Lower lobe of right lung (tissue), 2 donors: Measurements from ENCODE around the gene SLC35A4. TPM values are rescaled to one million over a fixed set of nuclear protein-coding genes. Genes with fewer than 3 reads are reported as not detected.

ENCODE experiments used
- ATAC-seq, 2 donors: fragments of 200-7000 bp; cut with Tn5 transposase; one replicate each; pipeline ENCODE4 v1.9.1; 2020 to 2022; ENCODE audit warnings: mild to moderate bottlenecking in 2 of 2, moderate library complexity in 2 of 2
- DNase-seq: peaks from one replicate; pipeline ENCODE4 v3.0.0-alpha.2; 2020
- H3K27ac ChIP-seq: fragments of 200-600 bp; one replicate; pipeline ENCODE4 v1.8.0; 2022
- H3K27me3 ChIP-seq: fragments of 200-600 bp; one replicate; pipeline ENCODE4 v1.8.0; 2022; ENCODE audit warnings: low read depth
- H3K36me3 ChIP-seq: fragments of 200-600 bp; one replicate; pipeline ENCODE4 v1.8.0; 2022; ENCODE audit warnings: mild to moderate bottlenecking
- H3K4me1 ChIP-seq: fragments of 200-600 bp; one replicate; pipeline ENCODE4 v1.8.0; 2022
- H3K4me3 ChIP-seq: fragments of 200-600 bp; one replicate; pipeline ENCODE4 v1.8.0; 2022; ENCODE audit warnings: mild to moderate bottlenecking
- H3K9me3 ChIP-seq: fragments of 200-600 bp; one replicate; pipeline ENCODE4 v1.8.0; 2022
- intact Hi-C: fragments of 100-400 bp; cut with DNase I; formaldehyde crosslinking; loops from one replicate; pipeline ENCODE4 v1.11.0; 2022
- total RNA-seq: library from RNA; stranded (reverse); fragmentation: NEBNext Ultra II Directional; extraction: Animal tissue kit (Norgen Biotek cat#: 25700); gene quantifications from one replicate; pipeline ENCODE4 v1.2.1, GENCODE V29; 2021
- TF ChIP-seq, protein P1 (sequence below): fragments of 200-600 bp; IDR thresholded peaks from one replicate; pipeline ENCODE4 v1.8.0; 2022; ENCODE audit warnings: antibody characterized with exemption, mild to moderate bottlenecking
- donor health status: DM: no; HTN: yes; CAD: no; lungs with severe emphysema.

The SLC35A4 gene
- total RNA-seq, 1 donor from 2014 or later: 71.8 TPM

DNA sequence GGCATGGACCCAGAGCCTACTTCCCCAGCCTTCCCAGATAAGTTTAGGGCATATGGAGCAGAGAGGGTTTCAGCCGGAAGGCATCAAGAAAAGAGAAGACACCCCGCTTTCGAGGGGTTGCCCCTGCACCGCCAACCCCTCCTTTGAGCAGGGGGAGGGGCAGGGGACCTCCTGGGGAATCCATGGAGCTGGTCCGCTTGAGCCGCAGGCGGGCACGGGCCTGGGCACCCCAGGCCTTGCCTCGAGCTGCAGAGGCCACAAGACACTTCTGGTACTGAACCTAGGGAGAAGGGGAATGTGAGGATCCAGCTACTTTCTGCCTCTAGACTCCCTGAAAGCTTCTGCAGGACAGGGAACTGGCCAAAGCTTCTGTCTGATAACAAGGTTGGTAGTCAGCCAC is 6.1 kb upstream of the SLC35A4 start:
- H3K27ac ChIP-seq: no peak overlapping the region
- DNase-seq (no peak), ATAC-seq (no peak)
- H3K4me3 ChIP-seq: no peak overlapping the region
- TF ChIP-seq, protein P1, sequence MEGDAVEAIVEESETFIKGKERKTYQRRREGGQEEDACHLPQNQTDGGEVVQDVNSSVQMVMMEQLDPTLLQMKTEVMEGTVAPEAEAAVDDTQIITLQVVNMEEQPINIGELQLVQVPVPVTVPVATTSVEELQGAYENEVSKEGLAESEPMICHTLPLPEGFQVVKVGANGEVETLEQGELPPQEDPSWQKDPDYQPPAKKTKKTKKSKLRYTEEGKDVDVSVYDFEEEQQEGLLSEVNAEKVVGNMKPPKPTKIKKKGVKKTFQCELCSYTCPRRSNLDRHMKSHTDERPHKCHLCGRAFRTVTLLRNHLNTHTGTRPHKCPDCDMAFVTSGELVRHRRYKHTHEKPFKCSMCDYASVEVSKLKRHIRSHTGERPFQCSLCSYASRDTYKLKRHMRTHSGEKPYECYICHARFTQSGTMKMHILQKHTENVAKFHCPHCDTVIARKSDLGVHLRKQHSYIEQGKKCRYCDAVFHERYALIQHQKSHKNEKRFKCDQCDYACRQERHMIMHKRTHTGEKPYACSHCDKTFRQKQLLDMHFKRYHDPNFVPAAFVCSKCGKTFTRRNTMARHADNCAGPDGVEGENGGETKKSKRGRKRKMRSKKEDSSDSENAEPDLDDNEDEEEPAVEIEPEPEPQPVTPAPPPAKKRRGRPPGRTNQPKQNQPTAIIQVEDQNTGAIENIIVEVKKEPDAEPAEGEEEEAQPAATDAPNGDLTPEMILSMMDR: no peak
- peaks cover 27% of the 10 kb centered on the region for H3K36me3 ChIP-seq
- H3K9me3 ChIP-seq: no peaks in the 10 kb centered on the region
- intact Hi-C loops: no loop called here
- no peaks in the 10 kb centered on the region for H3K27me3 ChIP-seq
- H3K4me1 ChIP-seq: peaks cover 54% of the 10 kb centered on the region

- TF ChIP-seq, protein P1: no peak
- Histone ChIP-seq H3K27me3 (no peaks in the 10 kb centered on the region), H3K9me3 (no peaks in the 10 kb centered on the region), H3K4me1 (peaks cover 46% of the 10 kb centered on the region), H3K27ac (no peak overlapping the region), H3K36me3 (peaks cover 27% of the 10 kb centered on the region), H3K4me3 (no peak overlapping the region)
- no peak for DNase-seq
- intact Hi-C loops: loop anchor here (10.0 kb wide), 1 partner anchor 75 kb away; the partner anchor contains the start of genes CD14 and TMCO6
- ATAC-seq: no peak
Observed at GRCh38 chr5:140560227-140560626, 4.4 kb upstream of the SLC35A4 start.

- ATAC-seq (no peak), DNase-seq (no peak)
- H3K4me3 ChIP-seq: no peak overlapping the region
- no peaks in the 10 kb centered on the region for H3K9me3 ChIP-seq
- intact Hi-C loops: loop anchor here (10.0 kb wide), 1 partner anchor 73 kb away; the partner anchor contains the start of genes CD14 and TMCO6
- TF ChIP-seq, protein P1: no peak
- H3K27me3 ChIP-seq: no peaks in the 10 kb centered on the region
- peaks cover 48% of the 10 kb centered on the region for H3K4me1 ChIP-seq
- peaks cover 38% of the 10 kb centered on the region for H3K36me3 ChIP-seq
- no peak overlapping the region for H3K27ac ChIP-seq
Observed at GRCh38 chr5:140561753-140562523, 2.7 kb upstream of the SLC35A4 start.

GRCh38 chr5:140563596-140563995 is 1.0 kb upstream of the SLC35A4 start:
- peaks cover 59% of the 10 kb centered on the region for H3K4me1 ChIP-seq
- peak overlapping the region; percentile 72 for H3K4me3 ChIP-seq
- DNase-seq (no peak), ATAC-seq (no peak)
- H3K9me3 ChIP-seq: no peaks in the 10 kb centered on the region
- TF ChIP-seq, protein P1: no peak
- H3K36me3 ChIP-seq: peaks cover 55% of the 10 kb centered on the region
- no peaks in the 10 kb centered on the region for H3K27me3 ChIP-seq
- intact Hi-C loops: loop anchor here (10.0 kb wide), 1 partner anchor 71 kb away; the partner anchor contains the start of genes CD14 and TMCO6
- H3K27ac ChIP-seq: peak overlapping the region; percentile 96

- peak overlapping the region; percentile 72 for H3K4me3 ChIP-seq
- H3K9me3 ChIP-seq: no peaks in the 10 kb centered on the region
- peaks cover 53% of the 10 kb centered on the region for H3K36me3 ChIP-seq
- no peaks in the 10 kb centered on the region for H3K27me3 ChIP-seq
- peak overlapping the region; percentile 96 for H3K27ac ChIP-seq
- H3K4me1 ChIP-seq: peaks cover 75% of the 10 kb centered on the region
- DNase-seq: no peak
- intact Hi-C loops: loop anchor here (10.0 kb wide), 1 partner anchor 70 kb away; the partner anchor contains the start of genes CD14 and TMCO6
- no peak for ATAC-seq
- TF ChIP-seq, protein P1: no peak
Observed at GRCh38 chr5:140565024-140565779, 574 bp downstream of the SLC35A4 start.
